ENCODE results near the gene SDK2.

GRCh38 chr17:73378974-73379470 lies 265.2 kb downstream of the SDK2 start:
- TF ChIP-seq HMGXB4 (CRISPR knock-in tag; IDR thresholded peaks at IDR 0.05) (no peak), USF2 (CRISPR knock-in tag; IDR thresholded peaks at IDR 0.05) (no peak), E2F5 (CRISPR knock-in tag; IDR thresholded peaks at IDR 0.05) (no peak), SIN3B (IDR thresholded peaks at IDR 0.05; ENCODE audit: low read depth) (no peak), ZNF232 (CRISPR knock-in tag; IDR thresholded peaks at IDR 0.05) (no peak), COPS2 (conservative IDR thresholded peaks at IDR 0.05) (no peak), ATF3 (IDR thresholded peaks at IDR 0.05) (no peak), ATF3 (CRISPR knock-in tag; conservative IDR thresholded peaks at IDR 0.05) (no peak), ZNF830 (CRISPR knock-in tag; IDR thresholded peaks at IDR 0.05) (no peak), NFXL1 (CRISPR knock-in tag; IDR thresholded peaks at IDR 0.05) (no peak), CBX8 (IDR thresholded peaks at IDR 0.05; ENCODE audit: borderline replicate concordance, extremely low read depth, low read depth, low read length, poor library complexity, severe bottlenecking) (no peak)

All from K562 (cell line).